B cell (primary cell): Measurements from ENCODE around the gene GNB2. TPM values are rescaled to one million over a fixed set of nuclear protein-coding genes. Genes with fewer than 3 reads are reported as not detected.

Experiments
- ATAC-seq: fragments of 200-7000 bp; cut with Tn5 transposase; one replicate; pipeline ENCODE4 v1.10.0; 2021; ENCODE audit warnings: low read depth, mild to moderate bottlenecking, moderate number of reproducible peaks, moderate library complexity
- CTCF ChIA-PET: fragments of 350-600 bp; sonication (Branson Sonifier 250); formaldehyde crosslinking; loops from one replicate; lab custom pipeline; 2021; ENCODE audit warnings: antibody characterized with exemption, inconsistent platforms; lab: Charles Lee
- POLR2A ChIA-PET: fragments of 350-600 bp; sonication (Branson Sonifier 250); formaldehyde crosslinking; loops from one replicate; lab custom pipeline; 2021; ENCODE audit warnings: antibody characterized with exemption; lab: Charles Lee
- DNase-seq: peaks from one replicate; pipeline ENCODE4 v3.0.0; 2013
- H2AFZ ChIP-seq: 2 replicates; pipeline ENCODE4 v1.6.1; 2012; ENCODE audit warnings: mild to moderate bottlenecking, low read depth, low read length; ENCODE audit not compliant: insufficient read depth, poor library complexity, severe bottlenecking
- H3K27ac ChIP-seq, 2 donors: 1 replicate in 1 of 2; 2 replicates in 1 of 2; pipeline ENCODE4 v1.5.1; 2012 to 2013; ENCODE audit warnings: low read length in 2 of 2, mild to moderate bottlenecking in 2 of 2, moderate library complexity in 1 of 2
- H3K27me3 ChIP-seq, 4 experiments: fragments of 200-600 bp in 1 of 4; sonication (generic) in 1 of 4; replicated peaks in 1 of 4; 1 replicate in 2 of 4; 2 replicates in 2 of 4; pipeline versions ENCODE4 v1.6.1 to v1.7.0; 2013 to 2016; ENCODE audit warnings: low read length in 3 of 4, mild to moderate bottlenecking in 2 of 4, mixed read lengths in 1 of 4, moderate library complexity in 1 of 4; ENCODE audit not compliant: insufficient read depth in 4 of 4, control insufficient read depth in 3 of 4; ENCODE audit errors: control extremely low read depth in 1 of 4
- H3K36me3 ChIP-seq, 2 experiments: replicated peaks in 1 of 2; 1 replicate in 1 of 2; 2 replicates in 1 of 2; pipeline versions ENCODE4 v1.6.1 to v1.7.1; 2013; ENCODE audit warnings: low read length in 1 of 2; ENCODE audit not compliant: insufficient read depth in 2 of 2, control insufficient read depth in 1 of 2; ENCODE audit errors: control extremely low read depth in 1 of 2, extremely low read depth in 1 of 2
- H3K4me1 ChIP-seq, 2 donors: fragments of 200-600 bp in 1 of 2; sonication (generic) in 1 of 2; 1 replicate in 1 of 2; 2 replicates in 1 of 2; pipeline versions ENCODE4 v1.5.1 to v1.6.1; 2013 to 2017; ENCODE audit warnings: low read length in 2 of 2; ENCODE audit not compliant: control insufficient read depth in 2 of 2, insufficient read depth in 2 of 2
- H3K4me2 ChIP-seq: replicated peaks from 2 replicates; pipeline ENCODE3; 2012; ENCODE audit warnings: mild to moderate bottlenecking, low read depth, low read length; ENCODE audit not compliant: poor library complexity, severe bottlenecking
- H3K4me3 ChIP-seq, 5 experiments: fragments of 200-600 bp in 1 of 5; sonication (generic) in 1 of 5; 1 replicate in 3 of 5; 2 replicates in 2 of 5; pipeline versions ENCODE4 v1.5.1 to v1.7.0; 2011 to 2016; ENCODE audit warnings: low read length in 4 of 5, mild to moderate bottlenecking in 4 of 5, low read depth in 2 of 5, control low read depth in 1 of 5, moderate library complexity in 1 of 5; ENCODE audit not compliant: insufficient read depth in 1 of 5; ENCODE audit errors: control extremely low read depth in 1 of 5, extremely low read depth in 1 of 5
- H3K79me2 ChIP-seq: fragments of 200-600 bp; sonication (generic); one replicate; pipeline ENCODE4 v1.6.0; 2016; ENCODE audit warnings: low read length; ENCODE audit not compliant: control insufficient read depth, insufficient read depth
- H3K9ac ChIP-seq: fragments of 200-600 bp; sonication (generic); 2 replicates; pipeline ENCODE4 v1.6.1; 2017; ENCODE audit warnings: mild to moderate bottlenecking, low read length, moderate library complexity
- H3K9me3 ChIP-seq, 3 donors: one replicate each; pipeline versions ENCODE4 v1.6.1 to v1.7.1; 2013; ENCODE audit warnings: low read length in 2 of 3; ENCODE audit not compliant: control insufficient read depth in 2 of 3, insufficient read depth in 1 of 3; ENCODE audit errors: control extremely low read depth in 1 of 3
- H4K20me1 ChIP-seq: 2 replicates; pipeline ENCODE4 v1.6.0; 2012; ENCODE audit warnings: mild to moderate bottlenecking, low read length; ENCODE audit not compliant: insufficient read depth, control insufficient read depth, poor library complexity, severe bottlenecking
- H3K27ac Mint-ChIP-seq: one replicate; pipeline ENCODE4 v1.8.0; 2021; ENCODE audit warnings: mixed read lengths
- H3K27me3 Mint-ChIP-seq: one replicate; pipeline ENCODE4 v1.8.0; 2021; ENCODE audit warnings: mixed read lengths
- H3K4me1 Mint-ChIP-seq: one replicate; pipeline ENCODE4 v1.8.0; 2021; ENCODE audit warnings: mixed read lengths
- H3K4me3 Mint-ChIP-seq: one replicate; pipeline ENCODE4 v1.8.0; 2021; ENCODE audit warnings: mixed read lengths
- H3K9me3 Mint-ChIP-seq: one replicate; pipeline ENCODE4 v1.8.0; 2022; ENCODE audit warnings: mixed read lengths; ENCODE audit not compliant: insufficient read depth
- CTCF ChIP-seq: fragments of 200-600 bp; IDR thresholded peaks from one replicate; pipeline ENCODE4 v1.8.0; 2022; ENCODE audit warnings: antibody characterized with exemption, mild to moderate bottlenecking
- EZH2 ChIP-seq: IDR thresholded peaks from 2 replicates; pipeline ENCODE4 v1.6.1; 2012; ENCODE audit warnings: borderline replicate concordance, low read depth, mild to moderate bottlenecking, moderate library complexity, low read length; ENCODE audit not compliant: insufficient read depth, poor library complexity, severe bottlenecking
- WGBS: methylation state at CpG from one replicate; pipeline ENCODE4 v1.1.5; 2013; ENCODE audit warnings: missing lambda C conversion rate; ENCODE audit not compliant: insufficient coverage; 5-methylcytosine and 5-hydroxymethylcytosine counted together
- intact Hi-C: fragments of 100-400 bp; cut with micrococcal nuclease; formaldehyde crosslinking; loops from one replicate; pipeline ENCODE4 v1.10.0; 2022
- polyA plus RNA-seq: library from polyadenylated mRNA; depleted of rRNA; stranded (reverse); fragments of >200 nt; gene quantifications from 2 replicates; pipeline ENCODE4 v1.2.3, GENCODE V29; 2012
- total RNA-seq, 2 donors: library from RNA; stranded (reverse); fragments of 120-200 nt in 1 of 2; gene quantifications; 1 replicate in 1 of 2; 2 replicates in 1 of 2; pipeline versions ENCODE4 v1.2.3 to v1.2.4, GENCODE V29; 2013 to 2022

The GNB2 gene
- total and polyA plus RNA-seq, 2 donors (not counting 1 experiment from before 2014, with no cell fraction given), result 127 to 221 TPM

- DNase-seq, result peak; percentile 40
- peaks cover 0 to 9% of the 10 kb centered on the region in 2 donors for H3K4me1 ChIP-seq
- TF ChIP-seq EZH2, result no peak
- no peak for TF ChIP-seq CTCF
- ATAC-seq, result no peak
- H4K20me1 ChIP-seq, result peaks cover 50% of the 10 kb centered on the region
- peaks cover 0 to 51% of the 10 kb centered on the region in 2 experiments for H3K36me3 ChIP-seq
- no peak overlapping the region for H3K4me3 ChIP-seq
- H2AFZ ChIP-seq, result no peak overlapping the region
- no peaks in the 10 kb centered on the region for H3K27me3 ChIP-seq
- ChIA-PET CTCF (interaction anchor here (1.1 to 4.7 kb wide), 4 partner anchors 13 to 209 kb away, joined by 3 to 53 read pairs (median 10); partner anchors contain the start of gene POP7), POLR2A (interaction anchor here (0.5 to 2.4 kb wide), 8 partner anchors 14 to 91 kb away, joined by 3 to 9 read pairs (median 4); partner anchors contain the start of genes FBXO24, LRCH4, MOSPD3 and PCOLCE)
- H3K4me3 Mint-ChIP-seq, result no peak overlapping the region
- intact Hi-C loops, result loop anchor here (10.0 kb wide), 1 partner anchor 593 kb away; the partner anchor contains the start of genes COPS6 and ZNF3
- H3K9me3 Mint-ChIP-seq, result no peaks in the 10 kb centered on the region
- peaks cover 10% of the 10 kb centered on the region for H3K4me1 Mint-ChIP-seq
- 93% methylated on average over 29 of the region's 36 CpGs for WGBS
- H3K27me3 Mint-ChIP-seq, result no peaks in the 10 kb centered on the region
- no peak overlapping the region for H3K27ac ChIP-seq
- H3K79me2 ChIP-seq, result peaks cover 12% of the 10 kb centered on the region
- peak overlapping the region; percentile 85 for H3K27ac Mint-ChIP-seq
- no peaks in the 10 kb centered on the region for H3K9me3 ChIP-seq
- no peak overlapping the region for H3K4me2 ChIP-seq
- no peak overlapping the region for H3K9ac ChIP-seq
Measured at GRCh38 chr7:100677308-100678267, 4.0 kb downstream of the GNB2 start.
